Esophagus squamous epithelium (tissue), 4 donors: Measurements from ENCODE around the gene B4GALNT4.

Source experiments
- CTCF ChIP-seq, 6 experiments: fragments of 450-650 bp in 4 of 6; fragments of 200-600 bp in 2 of 6; sonication (generic) in 2 of 6; IDR thresholded peaks; one replicate each; pipeline ENCODE4 v1.5.1; 2016 to 2019; ENCODE audit warnings: antibody characterized with exemption in 6 of 6, mild to moderate bottlenecking in 4 of 6, moderate library complexity in 4 of 6
- POLR2A ChIP-seq, 4 donors: fragments of 450-650 bp; IDR thresholded peaks; one replicate each; pipeline ENCODE4 v1.6.1; 2017; ENCODE audit warnings: antibody characterized with exemption in 4 of 4, mild to moderate bottlenecking in 4 of 4, moderate library complexity in 3 of 4

DNA sequence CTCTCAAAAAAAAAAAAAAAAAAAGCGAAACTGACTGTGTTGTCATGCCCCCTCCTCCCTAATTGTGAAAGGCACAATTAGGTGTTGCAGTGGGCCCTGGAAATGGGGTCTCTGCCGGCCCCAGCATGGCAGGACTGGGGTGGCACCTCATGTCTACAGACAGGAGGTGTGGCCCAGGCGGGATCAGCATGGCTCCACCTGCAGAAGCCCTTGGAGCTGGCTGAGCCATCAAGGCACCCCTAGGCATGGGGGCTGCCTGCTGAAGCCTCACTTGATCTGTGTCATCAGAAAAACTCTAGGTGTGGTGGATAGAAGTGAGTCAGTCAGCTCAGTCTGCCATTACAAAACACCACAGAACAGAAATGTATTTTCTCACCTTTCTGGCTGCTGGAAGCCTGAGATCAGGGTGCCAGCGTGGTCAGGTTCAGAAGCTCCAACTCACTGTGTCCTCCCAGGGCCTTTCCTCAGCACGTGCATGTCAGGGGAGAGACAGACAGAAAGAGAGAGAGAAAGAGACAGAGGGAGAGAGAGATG lies 10.1 kb upstream of the B4GALNT4 start:
- TF ChIP-seq CTCF (IDR thresholded peaks at IDR 0.05) (no peak), POLR2A (IDR thresholded peaks at IDR 0.05) (no peak)
